B cell (primary cell): Measurements from ENCODE around the gene EYA3.

Experiments used
- EZH2 ChIP-seq: IDR thresholded peaks from 2 replicates; pipeline ENCODE4 v1.6.1; 2012; ENCODE audit warnings: borderline replicate concordance, low read depth, mild to moderate bottlenecking, moderate library complexity, low read length; ENCODE audit not compliant: insufficient read depth, poor library complexity, severe bottlenecking
- TF ChIP-seq, protein P1 (sequence below): fragments of 200-600 bp; IDR thresholded peaks from one replicate; pipeline ENCODE4 v1.8.0; 2022; ENCODE audit warnings: antibody characterized with exemption, mild to moderate bottlenecking

DNA sequence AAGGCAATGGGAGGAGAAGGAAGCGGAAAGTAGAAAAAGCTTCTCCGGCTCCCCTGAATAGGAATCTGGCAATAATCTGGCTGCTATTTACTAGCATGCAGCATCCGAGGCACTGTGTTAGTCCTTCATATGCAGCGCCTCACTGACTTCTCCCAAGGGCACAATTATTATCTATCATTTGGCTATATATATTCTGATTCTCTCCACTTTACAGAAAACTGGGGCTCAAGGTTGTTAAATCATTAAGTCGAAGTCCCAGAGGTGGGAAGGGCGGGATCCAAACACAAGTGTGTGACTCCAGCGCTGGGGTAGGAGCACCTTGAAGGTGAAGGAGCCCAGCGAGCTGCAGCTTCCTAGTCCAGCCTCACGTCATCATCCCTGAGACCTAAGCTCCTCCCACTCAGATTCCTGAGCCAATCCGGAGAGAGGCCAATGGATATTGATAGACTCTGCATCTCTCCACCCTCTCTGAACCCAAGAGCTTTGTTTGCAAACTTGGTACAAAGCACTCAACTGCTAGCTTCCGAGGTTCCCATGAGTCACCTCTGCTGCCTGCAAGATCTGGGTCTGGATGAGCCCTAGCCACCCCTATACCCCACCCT is 16.6 kb upstream of the EYA3 start:
- TF ChIP-seq, protein P1, sequence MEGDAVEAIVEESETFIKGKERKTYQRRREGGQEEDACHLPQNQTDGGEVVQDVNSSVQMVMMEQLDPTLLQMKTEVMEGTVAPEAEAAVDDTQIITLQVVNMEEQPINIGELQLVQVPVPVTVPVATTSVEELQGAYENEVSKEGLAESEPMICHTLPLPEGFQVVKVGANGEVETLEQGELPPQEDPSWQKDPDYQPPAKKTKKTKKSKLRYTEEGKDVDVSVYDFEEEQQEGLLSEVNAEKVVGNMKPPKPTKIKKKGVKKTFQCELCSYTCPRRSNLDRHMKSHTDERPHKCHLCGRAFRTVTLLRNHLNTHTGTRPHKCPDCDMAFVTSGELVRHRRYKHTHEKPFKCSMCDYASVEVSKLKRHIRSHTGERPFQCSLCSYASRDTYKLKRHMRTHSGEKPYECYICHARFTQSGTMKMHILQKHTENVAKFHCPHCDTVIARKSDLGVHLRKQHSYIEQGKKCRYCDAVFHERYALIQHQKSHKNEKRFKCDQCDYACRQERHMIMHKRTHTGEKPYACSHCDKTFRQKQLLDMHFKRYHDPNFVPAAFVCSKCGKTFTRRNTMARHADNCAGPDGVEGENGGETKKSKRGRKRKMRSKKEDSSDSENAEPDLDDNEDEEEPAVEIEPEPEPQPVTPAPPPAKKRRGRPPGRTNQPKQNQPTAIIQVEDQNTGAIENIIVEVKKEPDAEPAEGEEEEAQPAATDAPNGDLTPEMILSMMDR = no peak
- TF ChIP-seq EZH2 = no peak
